Stimulated activated CD8-positive, alpha-beta memory T cell treated with anti-CD3 and anti-CD28 coated beads, Interleukin-15, amount 100 ng/mL, for 1 hour (primary cell): ENCODE data around the gene COMMD7.
"Not testable (repeated sequence)": the region's sequence is repeated elsewhere in the genome, so short reads cannot be mapped to it uniquely, and the experiment has no call there.

Source experiments
- DNase-seq: peaks from one replicate; pipeline ENCODE4 v3.0.0-alpha.2; 2020; ENCODE audit warnings: low read depth

Gene COMMD7

GRCh38 chr20:32765230-32765875 is 22.1 kb upstream of the COMMD7 start:
- not testable (repeated sequence) for DNase-seq

- no peak for DNase-seq
Measured at GRCh38 chr20:32764005-32764960, 21.0 kb upstream of the COMMD7 start.

- no peak for DNase-seq
Measured at GRCh38 chr20:32763202-32764004, 20.1 kb upstream of the COMMD7 start.

- no peak for DNase-seq
Measured at GRCh38 chr20:32762754-32763201, 19.5 kb upstream of the COMMD7 start.

GRCh38 chr20:32761831-32762753 is 18.8 kb upstream of the COMMD7 start, which contains the start of gene DNMT3B:
TSS of gene DNMT3B (plus strand) at chr20:32762385. CDS start at chr20:32780324, 17,939 bp downstream.
- DNase-seq = peak; percentile 50

- DNase-seq = no peak
Measured at GRCh38 chr20:32761417-32761830, 18.2 kb upstream of the COMMD7 start.

- no peak for DNase-seq
Measured at GRCh38 chr20:32756156-32756555, 12.9 kb upstream of the COMMD7 start.

GRCh38 chr20:32753731-32754130 is 10.5 kb upstream of the COMMD7 start:
- DNase-seq = no peak

GRCh38 chr20:32752458-32753250 is 9.4 kb upstream of the COMMD7 start:
- DNase-seq = no peak

GRCh38 chr20:32751702-32752457 is 8.6 kb upstream of the COMMD7 start:
- DNase-seq = no peak

- DNase-seq = no peak
Measured at GRCh38 chr20:32751293-32751692, 8.0 kb upstream of the COMMD7 start.

GRCh38 chr20:32749914-32750637 is 6.8 kb upstream of the COMMD7 start:
- DNase-seq = no peak

- no peak for DNase-seq
Measured at GRCh38 chr20:32742322-32743236, 688 bp downstream of the COMMD7 start.

- no peak for DNase-seq
Measured at GRCh38 chr20:32741151-32741550, 2.1 kb downstream of the COMMD7 start.

GRCh38 chr20:32737371-32738223 is 5.7 kb downstream of the COMMD7 start:
- no peak for DNase-seq

- DNase-seq = no peak
Measured at GRCh38 chr20:32731882-32732266, 11.4 kb downstream of the COMMD7 start.

GRCh38 chr20:32729334-32729733 is 13.9 kb downstream of the COMMD7 start:
- not testable (repeated sequence) for DNase-seq
